Measurements from ENCODE around the gene OR11A1. TPM values are rescaled to one million over a fixed set of nuclear protein-coding genes. Genes with fewer than 3 reads are reported as not detected.

OR11A1 gene
- total RNA-seq, 4 donors from 2014 or later: not detected

DNA sequence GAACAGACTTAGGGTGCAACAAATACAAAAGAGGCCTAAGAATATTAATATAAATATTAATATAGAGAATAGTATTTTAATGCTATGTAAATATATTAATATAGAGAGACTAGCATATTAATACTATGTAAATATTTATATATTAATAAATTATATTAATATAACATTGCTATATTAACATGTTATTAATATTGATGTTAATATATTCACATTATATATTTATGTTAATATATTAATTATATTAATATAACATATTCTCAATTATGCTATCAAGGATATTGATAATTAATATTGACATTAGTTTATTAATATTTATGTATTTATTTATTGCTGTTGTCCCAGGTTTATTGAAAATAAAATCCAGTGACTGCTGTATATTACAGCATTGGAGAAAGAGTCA is 32.0 kb upstream of the OR11A1 start:
- TF ChIP-seq POLR2AphosphoS5 (IDR thresholded peaks at IDR 0.05) (no peak), EP300 (IDR thresholded peaks at IDR 0.05; ENCODE audit: low read depth) (no peak), POLR2A (IDR thresholded peaks at IDR 0.05) (no peak)
- TF ChIP-seq, protein P1, sequence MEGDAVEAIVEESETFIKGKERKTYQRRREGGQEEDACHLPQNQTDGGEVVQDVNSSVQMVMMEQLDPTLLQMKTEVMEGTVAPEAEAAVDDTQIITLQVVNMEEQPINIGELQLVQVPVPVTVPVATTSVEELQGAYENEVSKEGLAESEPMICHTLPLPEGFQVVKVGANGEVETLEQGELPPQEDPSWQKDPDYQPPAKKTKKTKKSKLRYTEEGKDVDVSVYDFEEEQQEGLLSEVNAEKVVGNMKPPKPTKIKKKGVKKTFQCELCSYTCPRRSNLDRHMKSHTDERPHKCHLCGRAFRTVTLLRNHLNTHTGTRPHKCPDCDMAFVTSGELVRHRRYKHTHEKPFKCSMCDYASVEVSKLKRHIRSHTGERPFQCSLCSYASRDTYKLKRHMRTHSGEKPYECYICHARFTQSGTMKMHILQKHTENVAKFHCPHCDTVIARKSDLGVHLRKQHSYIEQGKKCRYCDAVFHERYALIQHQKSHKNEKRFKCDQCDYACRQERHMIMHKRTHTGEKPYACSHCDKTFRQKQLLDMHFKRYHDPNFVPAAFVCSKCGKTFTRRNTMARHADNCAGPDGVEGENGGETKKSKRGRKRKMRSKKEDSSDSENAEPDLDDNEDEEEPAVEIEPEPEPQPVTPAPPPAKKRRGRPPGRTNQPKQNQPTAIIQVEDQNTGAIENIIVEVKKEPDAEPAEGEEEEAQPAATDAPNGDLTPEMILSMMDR (IDR thresholded peaks at IDR 0.05): no peak
- Histone ChIP-seq H3K27ac (no peak overlapping the region), H3K4me1 (no peaks in the 10 kb centered on the region), H3K36me3 (no peaks in the 10 kb centered on the region), H3K27me3 (no peaks in the 10 kb centered on the region), H3K4me3 (no peak overlapping the region), H3K9me3 (no peaks in the 10 kb centered on the region)
- DNase-seq: no peak
- in situ Hi-C loops (cut with MboI; ENCODE audit: low pct_ligation_motif_present in 1 of 4, low pct_unique_long_range_greater_than_20kb in 1 of 4, low sequenced_read_pairs in 3 of 4) (no loop called here), intact Hi-C loops (cut with DNase I; ENCODE audit: low total_unique reads) (no loop called here)

DNA sequence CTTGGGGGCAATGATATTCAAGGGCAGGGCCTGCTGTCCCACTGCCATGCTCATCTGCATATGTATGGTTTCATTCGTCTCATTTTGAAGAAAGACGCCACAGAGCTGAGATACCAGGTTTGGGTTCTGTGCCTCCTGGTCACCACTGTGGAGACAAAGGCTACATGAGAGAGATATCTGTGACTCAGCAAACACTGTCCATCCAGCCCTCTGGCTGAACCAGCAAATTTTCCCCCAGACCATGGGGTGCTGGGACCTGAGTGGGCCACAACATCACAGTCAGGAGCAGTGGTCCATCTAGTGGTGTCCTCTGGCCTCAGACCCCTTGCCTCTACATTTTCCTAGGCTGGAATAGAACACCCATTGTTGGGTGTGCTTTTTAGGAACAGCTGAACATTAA is 30.8 kb upstream of the OR11A1 start, which contains the start of gene MAS1L:
Gene MAS1L, minus strand, starts transcription at position 297 of the 400 bp plus-strand sequence. Its CDS starts 54 bp downstream, at position 243.
- H3K27me3 ChIP-seq: no peaks in the 10 kb centered on the region
- in situ Hi-C loops (cut with MboI; ENCODE audit: low pct_ligation_motif_present in 1 of 4, low pct_unique_long_range_greater_than_20kb in 1 of 4, low sequenced_read_pairs in 3 of 4) (no loop called here), intact Hi-C loops (cut with DNase I; ENCODE audit: low total_unique reads) (no loop called here)
- no peak within 1 kb of the TSS for H3K4me3 ChIP-seq
- 76% methylated on average over 2 of the region's 2 CpGs; no CpG with 5 or more reads in 1 of the 2 donors for WGBS, 2 donors (ENCODE audit: low coverage in 1 of 2)
- no peak within 1 kb of the TSS for H3K27ac ChIP-seq
- H3K36me3 ChIP-seq: no peaks in the 10 kb centered on the region
- no peaks in the 10 kb centered on the region for H3K4me1 ChIP-seq
- TF ChIP-seq, protein P1 (IDR thresholded peaks at IDR 0.05): no peak
- no peak for TF ChIP-seq POLR2A (IDR thresholded peaks at IDR 0.05)
- no peak for TF ChIP-seq EP300 (IDR thresholded peaks at IDR 0.05; ENCODE audit: low read depth)
- no peak for TF ChIP-seq POLR2AphosphoS5 (IDR thresholded peaks at IDR 0.05)
- H3K9me3 ChIP-seq: no peaks in the 10 kb centered on the region
- no peak for DNase-seq

DNA sequence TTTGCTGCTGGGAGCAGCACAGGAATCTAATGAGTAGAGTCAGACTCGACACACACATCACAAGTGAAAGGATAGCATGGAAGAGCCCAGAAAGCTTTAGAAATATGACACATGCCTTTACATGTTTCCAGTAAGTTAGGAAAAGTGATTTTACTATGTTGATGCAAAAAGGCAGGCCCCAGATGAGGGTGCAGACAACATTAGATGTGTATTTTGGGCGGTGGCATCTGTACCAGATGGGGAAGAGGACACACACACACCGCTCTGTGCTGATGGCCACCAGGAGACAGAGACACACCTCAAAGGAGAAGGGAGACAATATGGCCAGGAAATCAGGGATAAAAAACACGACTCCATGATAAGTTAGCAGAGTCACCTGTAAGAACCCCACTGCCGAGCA is 30.3 kb upstream of the OR11A1 start:
- no peak for DNase-seq
- intact Hi-C loops (cut with DNase I; ENCODE audit: low total_unique reads): no loop called here
- no peak overlapping the region for H3K27ac ChIP-seq
- H3K4me3 ChIP-seq: no peak overlapping the region
- no peaks in the 10 kb centered on the region for H3K9me3 ChIP-seq
- H3K4me1 ChIP-seq: no peaks in the 10 kb centered on the region
- no peaks in the 10 kb centered on the region for H3K36me3 ChIP-seq
- in situ Hi-C loops (cut with MboI; ENCODE audit: low pct_ligation_motif_present in 1 of 4, low pct_unique_long_range_greater_than_20kb in 1 of 4, low sequenced_read_pairs in 3 of 4): no loop called here
- 77 to 89% methylated on average over 5 of the region's 5 CpGs for WGBS, 2 donors (ENCODE audit: low coverage in 1 of 2)
- H3K27me3 ChIP-seq: no peaks in the 10 kb centered on the region
- no peak for TF ChIP-seq POLR2A (IDR thresholded peaks at IDR 0.05)
- TF ChIP-seq, protein P1 (IDR thresholded peaks at IDR 0.05): no peak
- no peak for TF ChIP-seq EP300 (IDR thresholded peaks at IDR 0.05; ENCODE audit: low read depth)
- no peak for TF ChIP-seq POLR2AphosphoS5 (IDR thresholded peaks at IDR 0.05)

DNA sequence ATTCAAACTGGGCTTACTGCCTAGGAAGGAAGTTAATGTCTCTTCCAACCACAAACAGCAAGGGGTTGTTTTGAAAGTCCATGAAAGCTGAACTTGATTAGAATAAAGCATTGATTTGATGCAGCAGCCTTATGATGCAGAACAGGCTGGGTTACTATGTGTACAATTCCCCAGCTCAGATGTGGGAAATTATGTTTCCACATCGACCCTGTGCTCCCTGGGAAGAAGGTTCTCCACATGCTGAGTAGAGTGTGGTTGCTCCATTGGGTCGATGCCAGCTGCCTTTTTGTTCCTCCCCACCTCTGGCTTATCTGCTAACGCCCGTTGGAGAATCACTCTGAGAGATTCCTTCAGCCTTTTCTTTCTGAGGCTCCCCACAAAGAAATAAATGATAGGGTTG is 29.7 kb upstream of the OR11A1 start:
- Histone ChIP-seq H3K36me3 (no peaks in the 10 kb centered on the region), H3K27ac (no peak overlapping the region), H3K4me1 (no peaks in the 10 kb centered on the region), H3K4me3 (no peak overlapping the region), H3K27me3 (no peaks in the 10 kb centered on the region), H3K9me3 (no peaks in the 10 kb centered on the region)
- TF ChIP-seq EP300 (IDR thresholded peaks at IDR 0.05; ENCODE audit: low read depth): no peak
- TF ChIP-seq, protein P1 (IDR thresholded peaks at IDR 0.05): no peak
- TF ChIP-seq POLR2A (IDR thresholded peaks at IDR 0.05): no peak
- TF ChIP-seq POLR2AphosphoS5 (IDR thresholded peaks at IDR 0.05): no peak
- in situ Hi-C loops (cut with MboI; ENCODE audit: low pct_ligation_motif_present in 1 of 4, low pct_unique_long_range_greater_than_20kb in 1 of 4, low sequenced_read_pairs in 3 of 4): no loop called here
- 54% methylated on average over 4 of the region's 4 CpGs; no CpG with 5 or more reads in 1 of the 2 donors for WGBS, 2 donors (ENCODE audit: low coverage in 1 of 2)
- intact Hi-C loops (cut with DNase I; ENCODE audit: low total_unique reads): no loop called here
- DNase-seq: no peak

Data from transverse colon (tissue), 4 donors.